GM19397 (cell line): ENCODE results near the gene LTBR.
"Not testable (repeated sequence)": the region's sequence is repeated elsewhere in the genome, so short reads cannot be mapped to it uniquely, and the experiment has no call there.

ENCODE experiments used
- ATAC-seq: cut with Tn5 transposase; IDR thresholded peaks from one replicate; pipeline ENCODE4 v1.9.1; 2021; ENCODE audit warnings: mild to moderate bottlenecking, moderate library complexity; ENCODE audit not compliant: unreplicated experiment

Gene LTBR

DNA sequence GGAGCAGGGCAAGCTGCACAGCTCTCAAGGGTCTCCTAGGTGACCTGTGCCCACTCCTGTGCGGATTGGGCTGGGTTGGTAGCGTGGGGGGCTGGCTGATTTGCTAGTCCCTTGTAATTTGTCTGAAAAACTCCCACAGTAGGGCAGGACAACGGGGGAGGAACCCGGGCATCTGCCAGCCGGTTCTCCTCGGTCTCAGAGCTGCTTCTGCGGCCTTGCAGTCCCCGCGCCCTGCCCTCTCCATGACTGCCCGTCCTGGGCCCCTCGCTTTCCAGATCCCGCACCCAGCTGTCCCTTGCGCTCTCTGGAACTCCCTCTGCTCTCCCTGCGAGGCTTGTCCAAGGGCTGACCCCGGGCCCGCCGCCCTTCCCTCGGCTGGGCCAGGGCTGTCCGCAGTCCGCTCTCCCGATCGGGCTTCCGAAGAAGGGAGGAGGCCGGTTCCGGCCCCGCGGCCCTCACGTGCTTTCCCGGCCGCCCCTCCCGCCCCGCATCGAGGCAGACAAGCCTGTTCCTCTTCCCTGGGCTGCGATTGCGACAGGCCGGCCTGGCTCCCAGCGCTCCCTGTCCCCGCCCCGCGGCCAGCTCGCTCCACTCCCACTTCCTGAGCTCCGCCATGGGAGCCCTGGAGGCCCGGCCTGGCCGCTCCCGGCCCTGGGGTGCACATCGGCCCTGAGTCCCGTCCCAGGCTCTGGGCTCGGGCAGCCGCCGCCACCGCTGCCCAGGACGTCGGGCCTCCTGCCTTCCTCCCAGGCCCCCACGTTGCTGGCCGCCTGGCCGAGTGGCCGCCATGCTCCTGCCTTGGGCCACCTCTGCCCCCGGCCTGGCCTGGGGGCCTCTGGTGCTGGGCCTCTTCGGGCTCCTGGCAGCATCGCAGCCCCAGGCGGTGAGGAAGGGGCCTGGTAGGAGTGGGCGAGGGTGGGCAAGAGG lies at the start of gene LTBR:
Gene LTBR (plus strand): TSS at position 591 of the 927 bp plus-strand sequence. CDS start 197 bp downstream, at position 788.
- ATAC-seq = no peak

GRCh38 chr12:6334359-6334758 lies 49.6 kb upstream of the LTBR start:
- ATAC-seq = no peak

- no peak for ATAC-seq
Observed at GRCh38 chr12:6334940-6335450, 49.0 kb upstream of the LTBR start.

- peak; percentile 58 for ATAC-seq
Observed at GRCh38 chr12:6335451-6336078, 48.4 kb upstream of the LTBR start.

DNA sequence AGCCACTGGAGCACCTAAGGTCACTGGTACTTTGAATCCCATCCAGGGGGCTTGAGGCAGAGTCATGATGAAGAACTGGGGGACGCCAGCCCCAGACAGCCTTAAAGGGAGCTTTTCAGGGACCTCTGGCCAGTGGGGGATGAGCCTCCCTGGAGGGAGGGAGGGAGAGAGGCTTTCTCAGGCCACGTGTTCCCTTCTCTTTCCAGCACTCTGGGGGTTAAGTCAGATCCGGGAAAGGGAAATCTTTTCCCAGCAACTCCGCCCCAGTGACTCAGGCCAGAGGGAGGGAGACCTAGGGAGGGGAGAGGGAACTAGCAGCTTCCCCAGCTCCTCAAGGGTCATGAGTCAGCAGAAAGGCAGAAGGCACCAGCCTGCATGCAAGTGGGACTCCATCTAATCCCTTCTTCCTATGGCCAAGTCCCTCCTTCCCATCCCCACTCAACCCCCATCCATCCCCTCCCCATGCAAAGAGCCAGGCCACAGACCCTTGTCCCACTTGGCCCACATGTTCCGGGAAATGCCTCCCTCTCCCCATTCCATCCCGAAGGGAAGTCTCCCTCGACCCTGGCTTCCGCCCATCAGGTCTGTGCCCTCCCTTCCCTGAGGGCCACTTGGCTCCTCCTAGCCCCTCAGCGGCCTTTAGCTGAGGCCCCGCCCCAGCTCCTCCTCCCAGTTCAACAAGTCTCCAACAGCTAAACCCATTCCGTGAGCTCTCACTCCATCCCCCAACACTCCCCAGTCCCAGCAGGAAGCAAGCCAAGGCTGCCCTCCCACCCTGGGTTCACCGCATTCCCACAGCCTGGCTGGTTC lies 47.7 kb upstream of the LTBR start:
- no peak for ATAC-seq

GRCh38 chr12:6336889-6337853 lies 46.8 kb upstream of the LTBR start:
- no peak for ATAC-seq

GRCh38 chr12:6337958-6338433 lies 46.0 kb upstream of the LTBR start:
- no peak for ATAC-seq

GRCh38 chr12:6338536-6338935 lies 45.4 kb upstream of the LTBR start:
- ATAC-seq = not testable (repeated sequence)

- no peak for ATAC-seq
Observed at GRCh38 chr12:6338955-6339354, 45.0 kb upstream of the LTBR start.

- no peak for ATAC-seq
Observed at GRCh38 chr12:6340032-6340638, 43.8 kb upstream of the LTBR start.

GRCh38 chr12:6340745-6341416 lies 43.1 kb upstream of the LTBR start:
- ATAC-seq = no peak

DNA sequence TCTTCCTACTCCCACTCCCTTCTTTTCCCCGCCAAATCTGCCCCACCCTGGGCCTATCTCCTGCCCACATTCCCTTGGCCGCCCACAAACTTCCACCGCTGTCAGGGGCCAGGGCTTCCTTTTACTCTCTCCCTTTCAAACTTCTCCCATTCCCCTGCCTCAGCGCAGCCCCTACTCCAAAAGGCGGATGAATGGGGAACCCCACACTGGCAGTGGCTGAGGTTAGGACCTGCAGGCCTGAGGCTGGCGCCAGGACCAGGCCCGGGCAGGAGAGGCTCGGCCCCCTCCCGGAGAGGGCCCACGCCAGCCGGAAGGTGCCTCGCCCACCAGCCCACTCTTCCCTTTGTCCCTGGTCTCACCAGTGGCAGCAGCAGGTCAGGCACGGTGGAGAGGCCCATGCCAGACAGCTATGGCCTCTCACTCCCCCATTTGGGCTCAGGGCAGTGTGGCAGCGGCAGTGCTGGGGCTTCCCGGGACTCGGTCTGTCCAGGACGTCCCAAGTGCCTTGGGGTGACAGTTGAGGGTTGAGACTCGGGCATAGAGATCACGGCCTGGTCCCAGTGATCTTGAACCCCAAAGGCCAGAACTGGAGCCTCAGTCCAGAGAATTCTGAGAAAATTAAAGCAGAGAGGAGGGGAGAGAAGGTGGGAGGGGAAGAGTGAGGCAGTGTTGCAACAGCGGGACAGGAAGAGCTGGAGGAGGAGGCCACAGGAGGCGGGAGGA lies 42.4 kb upstream of the LTBR start, which contains the start of gene TNFRSF1A:
Gene TNFRSF1A (minus strand): TSS at position 660 of the 723 bp plus-strand sequence. CDS start 262 bp downstream, at position 398.
- ATAC-seq = no peak

DNA sequence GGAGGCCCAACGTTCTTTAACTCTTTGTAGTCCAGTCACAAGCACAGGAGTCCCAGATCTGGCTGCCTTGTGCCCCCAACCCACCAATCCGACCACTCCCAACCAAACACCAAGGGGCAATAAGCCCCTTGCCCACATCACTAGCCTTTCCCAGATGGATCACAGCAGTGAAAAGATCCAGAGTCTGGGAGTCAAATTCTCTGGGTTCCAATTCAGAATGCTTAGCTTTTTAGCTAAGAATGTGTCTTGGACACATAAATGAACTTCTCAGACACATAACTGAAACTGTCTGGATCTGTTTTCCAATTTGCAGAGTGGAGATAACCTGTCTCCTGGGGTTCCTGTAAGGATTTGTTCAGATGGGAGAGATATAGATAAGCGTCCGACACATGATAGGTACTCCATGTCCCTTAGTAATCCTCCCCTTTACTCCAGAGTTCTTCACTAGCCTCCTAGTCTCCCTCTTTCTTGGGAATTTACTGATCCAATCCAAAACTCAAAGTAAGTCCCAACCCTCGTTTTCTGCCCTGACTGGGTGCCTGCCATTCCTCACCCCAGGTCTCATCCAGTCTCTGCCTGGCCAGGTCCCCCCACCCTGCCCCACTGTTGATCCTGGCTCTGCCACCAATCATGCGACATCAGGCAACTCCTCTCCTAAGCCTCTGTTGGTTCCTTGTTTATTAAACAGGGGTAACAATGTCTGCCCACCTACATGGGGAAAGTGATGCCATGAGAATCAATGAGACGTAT lies 41.6 kb upstream of the LTBR start:
- no peak for ATAC-seq

DNA sequence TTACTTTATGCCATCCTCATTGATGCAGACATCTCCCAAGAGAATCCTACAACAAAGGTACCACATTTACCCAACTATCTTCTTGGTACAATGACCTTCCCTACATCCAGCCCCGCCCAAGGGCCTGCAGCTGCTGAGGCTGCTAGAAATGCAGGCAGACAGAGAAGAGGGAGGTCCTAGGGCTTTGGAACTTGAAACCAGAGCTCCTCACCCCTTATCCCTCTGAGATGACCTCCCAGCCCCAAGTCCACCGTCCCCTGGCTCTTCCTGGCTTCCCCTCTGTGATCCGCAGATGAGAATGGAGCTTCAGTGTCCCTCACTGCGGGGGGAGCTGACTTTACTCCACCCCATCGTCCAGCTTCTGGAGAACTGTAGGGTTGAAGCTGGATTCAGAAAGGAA lies 40.4 kb upstream of the LTBR start:
- ATAC-seq = no peak

- not testable (repeated sequence) for ATAC-seq
Observed at GRCh38 chr12:6344101-6344660, 39.8 kb upstream of the LTBR start.

DNA sequence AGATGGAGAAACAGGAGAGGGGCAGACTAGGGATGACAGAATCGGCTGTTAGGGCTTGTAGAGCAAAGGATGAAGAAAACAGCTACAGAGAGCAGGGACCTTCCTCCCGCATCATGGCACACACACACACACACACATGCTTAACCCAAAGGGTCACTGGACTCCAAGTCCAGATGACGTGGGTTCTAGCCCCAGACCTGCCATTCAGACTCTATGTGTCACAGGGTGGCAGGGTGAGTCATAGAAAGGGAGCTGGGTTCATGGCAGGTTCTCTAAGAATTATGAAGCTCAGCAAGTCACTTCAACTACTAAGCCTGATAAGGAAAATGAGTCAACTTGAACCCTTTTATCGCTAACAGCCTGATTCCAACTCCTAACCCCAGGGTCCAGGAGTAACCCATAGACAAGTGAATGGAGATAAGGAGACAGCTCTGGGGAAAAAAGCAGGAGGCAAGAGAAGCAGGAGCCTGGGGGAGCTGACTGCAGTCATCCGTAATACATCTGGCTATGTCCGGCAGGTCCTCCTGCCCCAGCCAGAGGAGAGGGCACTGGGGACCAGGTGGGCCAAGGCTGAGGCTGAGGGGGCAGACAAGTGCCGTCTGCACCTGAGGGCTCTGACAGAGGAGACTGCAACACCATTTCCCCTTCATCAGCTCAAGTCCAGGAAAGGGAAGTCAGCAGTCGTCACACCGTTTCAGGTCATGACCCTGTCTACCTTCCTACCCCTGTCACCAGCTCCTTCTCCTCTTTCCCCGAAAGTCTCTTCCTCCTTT lies 38.5 kb upstream of the LTBR start:
- ATAC-seq = no peak
